HG03571 (cell line): Measurements from ENCODE around the gene SOX13.

Source experiments
- ATAC-seq: cut with Tn5 transposase; IDR thresholded peaks from one replicate; pipeline ENCODE4 v1.9.1; 2021; ENCODE audit not compliant: unreplicated experiment

SOX13 gene

GRCh38 chr1:204151552-204152309 is 78.8 kb downstream of the SOX13 start, which contains the start of gene ETNK2:
TSS of gene ETNK2 (minus strand) at chr1:204152044. CDS start at chr1:204151852, 192 bp downstream.
- ATAC-seq, result no peak

DNA sequence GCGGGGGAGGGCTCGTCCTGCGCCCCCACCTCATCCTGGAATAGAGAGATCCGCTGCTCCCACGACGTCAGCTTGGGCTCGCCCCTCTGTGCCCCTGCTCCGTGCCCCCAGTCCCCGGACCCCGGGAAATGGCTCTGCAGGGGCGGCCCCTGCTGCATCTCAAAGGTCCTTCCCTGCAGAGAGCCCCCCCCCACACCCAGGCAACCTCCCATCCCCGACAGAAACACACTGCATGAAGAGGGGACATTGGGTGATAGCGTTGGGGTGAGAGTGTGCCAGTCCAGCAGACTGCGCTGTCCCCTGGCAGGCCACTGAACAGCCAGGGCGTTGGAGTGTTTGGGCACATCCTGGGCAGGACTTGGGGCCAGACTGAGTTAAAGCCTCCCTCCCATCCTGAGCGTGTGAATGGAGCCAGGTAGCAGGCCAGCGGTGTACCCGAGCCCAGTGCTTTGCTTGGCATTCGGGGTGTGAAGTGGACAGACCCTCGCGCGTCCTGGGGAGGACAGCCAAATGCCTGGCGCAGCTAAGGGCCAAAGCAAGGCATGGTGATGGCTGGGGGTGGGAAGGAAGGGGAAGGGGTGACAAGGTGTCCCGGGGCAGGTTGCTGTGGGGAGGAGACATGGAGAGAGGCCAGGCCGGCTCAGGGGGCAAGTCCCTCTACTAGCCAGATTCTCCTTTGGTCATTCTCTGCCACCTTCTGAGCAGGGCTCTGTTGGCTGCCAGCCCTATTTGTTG is 79.6 kb downstream of the SOX13 start:
- no peak for ATAC-seq

DNA sequence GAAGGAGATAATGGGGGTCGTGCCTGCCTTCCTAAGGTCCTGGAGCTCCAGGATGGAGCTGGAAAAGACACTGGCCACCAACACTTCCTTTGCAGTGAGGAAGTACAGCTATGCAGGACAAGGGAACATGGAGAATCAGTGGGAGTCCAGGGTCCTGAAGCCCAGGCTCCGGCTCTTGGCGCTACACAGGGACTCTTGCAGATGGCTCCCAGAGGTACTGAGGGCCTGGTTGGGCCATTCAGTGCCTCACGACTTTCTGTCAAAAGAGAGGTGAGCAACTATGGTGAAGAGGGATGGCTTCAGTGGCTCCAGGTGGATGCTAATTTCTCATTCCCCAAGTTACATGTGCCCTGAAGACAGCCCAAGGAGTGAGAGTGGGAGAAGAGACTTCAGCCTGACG is 80.8 kb downstream of the SOX13 start:
- ATAC-seq, result no peak

GRCh38 chr1:204154568-204155255 is 81.8 kb downstream of the SOX13 start:
- no peak for ATAC-seq

DNA sequence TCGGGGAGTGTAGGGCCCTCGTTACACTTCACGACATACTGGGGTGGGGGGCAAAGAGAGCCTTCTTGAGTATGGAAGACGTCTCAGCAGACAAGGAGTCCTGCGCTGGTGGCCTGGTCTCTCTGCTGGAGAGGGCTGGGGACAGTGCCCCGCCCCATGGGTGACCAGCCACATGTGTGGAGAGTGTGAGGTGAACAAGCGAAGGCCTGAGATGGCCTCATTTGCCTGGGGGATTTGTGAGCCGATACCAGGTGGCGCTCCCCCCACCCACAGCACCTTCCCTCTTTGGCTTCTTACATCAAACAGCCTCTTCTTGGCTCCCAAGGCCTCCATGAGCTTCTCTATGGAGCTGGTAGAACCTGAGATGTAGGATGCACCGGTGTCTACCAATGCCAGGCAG is 83.0 kb downstream of the SOX13 start:
- ATAC-seq, result no peak

DNA sequence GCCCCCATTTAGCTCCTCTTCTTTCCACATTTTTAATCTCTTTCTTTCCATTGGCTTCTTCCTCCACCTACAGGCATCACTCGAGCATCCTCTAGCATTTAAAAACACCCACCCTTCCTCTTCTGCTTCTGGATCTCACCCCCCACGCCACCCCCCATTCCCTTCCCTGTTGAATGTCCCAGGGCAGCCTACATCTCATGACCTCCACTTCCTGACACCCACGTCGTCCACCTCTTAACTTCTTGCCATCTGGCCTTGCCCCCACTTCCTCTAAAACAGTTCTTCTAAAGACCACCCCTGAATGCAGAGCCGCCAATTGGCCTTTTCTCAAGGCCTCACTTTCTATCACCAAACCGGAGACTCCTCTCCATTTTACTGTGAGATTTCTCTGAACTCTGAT is 85.0 kb downstream of the SOX13 start:
- no peak for ATAC-seq

GRCh38 chr1:204161609-204162493 is 88.9 kb downstream of the SOX13 start:
- ATAC-seq, result no peak

DNA sequence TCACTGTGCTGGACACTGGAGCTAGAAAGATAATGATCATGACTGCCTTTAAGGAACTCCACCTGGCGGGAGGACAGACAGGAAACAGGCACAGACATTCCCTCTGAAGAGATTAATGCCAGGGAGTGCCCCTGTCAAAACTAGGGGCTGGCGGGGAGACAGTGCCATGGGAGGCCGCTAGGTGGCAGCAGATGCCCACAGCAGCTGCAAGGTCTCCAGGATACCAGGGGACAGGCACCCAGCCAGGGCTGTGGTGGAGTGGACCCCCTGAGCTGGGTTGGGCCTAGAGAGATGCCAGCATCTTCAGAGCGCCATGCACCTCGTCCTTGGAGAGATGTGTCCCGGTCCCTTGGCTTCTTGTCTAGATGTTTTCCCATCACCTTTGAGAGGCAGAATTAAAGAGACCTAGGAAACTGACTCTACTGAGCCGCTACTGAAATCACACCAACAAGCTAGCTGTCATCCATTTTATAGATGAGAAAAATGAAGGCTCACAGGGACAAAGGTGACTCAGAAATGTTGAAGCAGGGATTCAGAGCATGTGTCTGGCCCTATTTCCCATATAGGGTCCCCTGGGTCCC is 89.7 kb downstream of the SOX13 start:
- no peak for ATAC-seq

DNA sequence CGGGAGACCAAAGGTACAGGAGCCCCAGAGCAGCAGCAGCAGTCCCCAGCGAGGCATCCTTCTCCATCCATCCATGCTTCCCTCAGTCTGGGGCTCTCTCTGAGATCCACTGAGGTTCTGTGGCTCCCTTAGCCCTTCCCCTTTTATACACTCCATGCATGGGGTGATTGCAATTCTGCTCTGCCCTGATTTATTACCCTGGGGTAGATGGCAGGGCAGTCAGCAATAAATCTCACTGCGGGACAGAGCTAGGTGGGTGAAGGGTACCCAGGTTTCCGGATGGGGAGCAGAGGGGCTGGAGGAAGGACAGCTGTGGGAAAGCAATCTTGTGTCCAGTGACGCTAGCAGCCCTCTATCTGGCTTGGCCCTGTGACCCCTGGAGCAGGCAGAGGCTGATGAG is 93.3 kb downstream of the SOX13 start, which contains the start of gene REN:
Gene REN (minus strand): TSS at position 119 of the 400 bp plus-strand sequence. CDS start 44 bp downstream, at position 75.
- no peak for ATAC-seq

- ATAC-seq, result no peak
Observed at GRCh38 chr1:204167730-204168129, 94.8 kb downstream of the SOX13 start.

GRCh38 chr1:204169858-204170257 is 96.9 kb downstream of the SOX13 start:
- no peak for ATAC-seq

DNA sequence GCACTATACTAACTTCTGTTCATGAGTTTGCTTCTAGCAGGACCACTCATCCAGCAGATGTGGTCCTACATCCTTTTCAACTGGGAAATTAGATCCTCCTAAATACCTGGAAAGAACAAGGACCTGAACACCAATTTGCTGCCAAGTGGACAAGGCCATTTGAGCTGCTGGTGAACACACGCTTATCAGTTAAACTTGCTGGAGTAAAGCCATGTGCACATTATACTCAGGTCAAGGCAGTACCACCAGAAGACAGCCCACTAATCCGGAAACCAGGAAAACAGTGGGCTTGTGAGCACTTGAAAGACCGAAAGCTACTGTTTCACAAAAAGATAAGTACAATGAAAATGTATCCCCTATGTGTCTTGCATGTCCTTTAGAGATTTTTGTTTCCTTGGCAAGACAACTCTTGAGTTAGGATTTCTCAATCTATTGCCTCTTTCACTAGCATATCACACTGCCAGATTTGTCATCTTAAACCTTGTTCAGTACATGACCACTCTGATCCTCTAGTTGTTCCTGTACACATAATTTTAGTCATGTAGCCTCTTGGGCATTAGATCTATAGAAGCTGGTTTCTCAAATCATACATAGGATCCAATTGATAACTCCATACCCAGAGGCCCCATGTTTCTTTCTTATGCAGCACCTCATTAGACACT is 97.7 kb downstream of the SOX13 start:
- no peak for ATAC-seq

DNA sequence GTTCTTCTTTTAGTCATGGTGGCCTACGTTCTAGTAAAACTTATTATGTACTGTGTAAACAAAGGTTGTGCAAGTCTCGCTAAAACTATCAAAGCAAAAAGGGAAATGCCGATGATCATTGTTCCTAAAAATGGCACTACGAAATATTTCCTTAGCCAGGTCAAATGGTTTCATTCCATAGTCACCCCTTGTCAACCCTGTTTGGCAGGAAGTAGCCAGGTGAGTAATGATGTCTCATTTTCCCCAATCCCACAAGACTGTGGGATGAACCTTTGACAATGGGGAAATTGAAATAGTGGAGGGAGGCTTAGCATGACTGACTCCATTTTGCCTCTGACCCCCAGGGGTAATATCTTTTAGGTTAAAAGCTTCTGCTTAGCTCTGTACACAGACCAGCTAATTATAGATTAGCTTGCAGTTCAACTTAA is 98.8 kb downstream of the SOX13 start:
- ATAC-seq, result no peak

DNA sequence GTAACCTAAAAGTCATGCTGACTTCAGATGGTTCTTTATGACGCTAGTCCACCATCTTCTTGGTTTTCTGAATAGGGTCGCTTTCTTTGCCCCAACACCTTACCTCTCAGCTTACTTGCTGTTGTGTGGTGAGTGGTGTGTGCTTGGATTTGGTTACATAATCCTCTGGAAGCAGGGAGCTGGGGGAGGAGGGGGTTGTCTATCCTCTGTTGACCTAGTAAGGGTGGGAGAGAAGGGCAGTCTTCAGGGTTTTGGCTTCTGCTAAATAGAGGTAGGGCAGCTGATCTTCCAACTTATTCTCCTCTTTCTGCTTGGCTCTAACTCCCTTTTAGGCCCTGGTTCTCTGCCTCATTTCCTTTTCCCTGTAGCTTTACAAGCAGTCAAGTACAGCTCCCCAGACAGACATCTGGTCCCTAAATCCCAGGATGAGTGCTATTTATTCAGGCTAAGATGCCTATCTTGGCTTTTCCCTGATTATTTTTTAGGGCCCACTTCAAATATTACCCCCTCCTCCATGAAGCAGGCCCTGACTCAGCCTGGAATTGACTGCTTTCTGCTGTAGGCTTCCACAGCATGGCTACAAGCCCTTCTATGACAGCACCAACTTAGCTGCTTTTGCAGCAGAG is 99.6 kb downstream of the SOX13 start:
- ATAC-seq, result no peak

DNA sequence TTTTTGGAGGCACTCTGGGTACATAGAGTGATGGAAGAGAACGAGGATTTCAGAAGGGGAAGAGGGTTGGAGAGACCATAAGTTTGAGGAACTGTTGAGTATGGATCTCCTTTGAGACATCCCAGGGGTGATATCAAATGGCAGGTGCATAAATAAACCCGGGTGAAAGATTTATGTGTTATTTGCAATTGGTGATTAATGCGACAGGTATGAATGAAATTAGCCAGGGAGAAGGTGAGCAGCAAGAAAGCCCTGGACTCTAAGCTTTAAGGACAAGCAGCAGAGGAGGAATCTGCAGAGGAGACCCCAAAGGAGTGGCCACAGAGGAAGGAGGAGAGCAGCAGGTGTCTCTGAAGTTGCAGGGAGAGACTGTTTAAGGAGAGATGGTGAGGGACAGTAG is 102.0 kb downstream of the SOX13 start:
- ATAC-seq, result no peak

- no peak for ATAC-seq
Observed at GRCh38 chr1:204176049-204176448, 103.1 kb downstream of the SOX13 start.

GRCh38 chr1:204177133-204177532 is 104.2 kb downstream of the SOX13 start:
- ATAC-seq, result no peak
